Left colon (tissue), 2 donors: ENCODE measurements around the gene PHF21A. TPM values are rescaled to one million over a fixed set of nuclear protein-coding genes. Genes with fewer than 3 reads are reported as not detected.
"Not testable (repeated sequence)": the region's sequence is repeated elsewhere in the genome, so short reads cannot be mapped to it uniquely, and the experiment has no call there.

ENCODE experiments used
- ATAC-seq: fragments of 200-7000 bp; cut with Tn5 transposase; one replicate; pipeline ENCODE4 v1.9.1; 2020; ENCODE audit warnings: mild to moderate bottlenecking, moderate library complexity
- DNase-seq, 2 donors: peaks; one replicate each; pipeline ENCODE4 v3.0.0-alpha.2; 2020
- intact Hi-C, 2 donors: fragments of 100-400 bp; cut with DNase I in 1 of 2; cut with micrococcal nuclease in 1 of 2; formaldehyde crosslinking; loops; one replicate each; pipeline versions ENCODE4 v1.11.2 to v1.14.0; 2022; cut with DNase I, micrococcal nuclease
- total RNA-seq, 2 donors: library from RNA; stranded (reverse); fragmentation: NEBNext Ultra II Directional; extraction: Animal tissue kit (Norgen Biotek cat#: 25700); gene quantifications; one replicate each; pipeline ENCODE4 v1.2.1, GENCODE V29; 2021
- donor health status: DM: no; HTN: no; CAD: no.
- donor health status: DM: yes; HTN: yes; CAD: no.

The PHF21A gene
- total RNA-seq, 2 donors from 2014 or later = 19.9 to 24.5 TPM

DNA sequence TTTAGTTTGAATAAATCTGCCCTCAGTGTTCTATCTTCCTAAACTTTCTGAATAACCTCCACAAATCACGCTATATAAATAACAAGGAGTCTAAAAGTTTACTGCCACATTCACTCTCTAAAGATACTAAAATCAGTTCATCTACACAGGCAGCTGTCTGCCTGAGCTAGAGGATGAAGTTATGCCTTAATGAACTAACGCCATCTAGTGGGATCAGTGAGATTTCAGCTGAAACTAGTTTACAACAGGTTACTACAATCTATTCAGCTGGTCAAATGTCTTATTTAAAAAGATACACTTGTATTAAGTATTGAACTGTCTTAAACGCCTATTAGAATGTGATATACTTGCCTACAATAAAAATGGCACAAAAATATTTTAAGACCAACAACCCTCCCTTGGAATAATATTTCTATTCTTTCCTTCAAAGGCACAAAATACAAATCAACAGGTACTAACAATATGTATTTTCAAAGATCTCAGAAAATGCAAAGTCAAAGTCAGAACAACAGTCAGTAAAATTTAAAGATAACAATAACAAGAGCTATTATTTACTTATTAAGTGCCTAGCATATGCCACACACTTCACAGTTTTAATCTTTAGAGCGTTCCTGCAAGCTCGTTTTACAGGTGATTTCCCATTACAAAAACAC, 114.7 kb downstream of the PHF21A start:
- intact Hi-C loops = loop anchor here in 1 of 2 donors (2.0 kb wide), 1 partner anchor 42 kb away; no protein-coding TSS in a partner anchor
- ATAC-seq (peak; percentile 89), DNase-seq (no peak)

DNA sequence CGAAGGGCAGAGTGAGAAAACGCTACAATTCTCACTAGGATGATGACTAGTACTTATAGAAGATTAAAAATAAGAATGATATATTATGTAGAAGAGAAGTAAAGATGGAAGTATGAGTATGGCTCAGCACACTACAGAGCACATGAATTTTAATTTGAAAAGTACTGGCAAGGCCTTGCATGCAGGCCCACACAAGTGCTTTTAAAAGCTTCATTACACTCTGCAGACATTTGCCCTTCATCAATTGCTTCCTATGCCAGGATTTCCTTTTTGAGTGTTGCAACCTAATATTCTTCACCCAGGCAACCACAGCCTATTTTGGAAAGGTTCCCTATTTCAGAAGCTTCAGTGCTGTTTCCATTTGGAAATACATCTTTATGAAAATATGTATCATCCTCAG, 117.7 kb downstream of the PHF21A start:
- DNase-seq (no peak), ATAC-seq (no peak)
- intact Hi-C loops = no loop called here

DNA sequence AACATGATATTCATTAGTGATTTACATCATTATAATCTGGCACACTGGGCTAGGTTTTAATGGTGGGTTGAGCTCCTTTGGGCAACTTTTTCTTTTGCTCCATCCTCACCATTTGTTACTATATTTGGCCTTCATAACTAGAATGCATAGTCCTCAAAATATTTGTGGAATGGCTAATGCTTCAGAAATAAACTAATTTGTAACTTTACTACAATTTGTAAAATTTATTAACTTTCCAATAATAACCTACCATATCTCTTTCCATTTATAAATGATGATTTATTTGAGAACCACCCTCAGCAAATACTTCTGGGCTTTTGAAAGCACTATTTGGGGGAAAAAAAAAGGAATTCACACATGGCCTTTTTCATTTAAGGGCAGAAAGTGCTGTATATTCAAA, 119.1 kb downstream of the PHF21A start:
- ATAC-seq (no peak), DNase-seq (no peak)
- intact Hi-C loops = no loop called here

DNA sequence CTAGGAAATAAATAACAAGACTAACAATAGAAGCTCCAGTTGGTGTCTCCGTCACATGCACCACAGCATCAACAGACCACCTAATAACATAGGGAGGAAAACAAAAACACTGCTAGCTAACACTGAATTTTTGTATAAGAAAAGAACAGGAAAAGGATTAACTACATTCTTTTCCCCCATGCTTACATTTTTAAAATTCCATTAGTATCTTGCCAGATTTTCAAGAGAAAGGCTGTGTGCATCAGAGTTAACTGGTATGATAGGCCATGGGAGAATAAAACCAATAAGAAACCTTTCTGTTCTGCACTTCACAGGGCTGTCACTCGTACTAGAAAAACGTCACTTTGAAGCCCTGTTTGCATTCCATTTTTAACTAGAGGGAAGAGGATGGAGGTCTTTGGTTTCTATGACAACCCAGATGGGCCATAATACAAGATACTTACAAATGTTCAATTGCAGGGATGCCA, 119.8 kb downstream of the PHF21A start:
- intact Hi-C loops = no loop called here
- ATAC-seq = no peak
- DNase-seq = no peak

DNA sequence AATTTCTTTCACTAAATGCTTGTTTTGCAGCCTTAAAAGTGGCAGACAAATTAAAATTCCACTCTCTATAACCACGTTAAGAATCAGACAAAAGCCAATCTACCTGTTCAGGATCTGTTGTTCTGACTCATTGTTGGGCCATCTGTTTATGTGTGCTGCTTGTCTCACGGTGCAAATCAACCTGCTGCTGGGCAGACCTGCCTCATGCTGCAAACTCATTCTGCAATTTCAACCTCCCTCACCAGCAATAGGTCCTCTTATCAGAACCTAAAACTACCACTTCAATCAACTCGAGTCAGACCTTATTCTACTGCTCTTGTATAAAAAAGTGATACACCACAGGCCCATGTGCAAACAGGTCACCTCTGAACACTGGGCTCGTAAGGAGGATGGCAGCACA, 123.7 kb downstream of the PHF21A start:
- intact Hi-C loops = no loop called here
- ATAC-seq (no peak), DNase-seq (no peak)

DNA sequence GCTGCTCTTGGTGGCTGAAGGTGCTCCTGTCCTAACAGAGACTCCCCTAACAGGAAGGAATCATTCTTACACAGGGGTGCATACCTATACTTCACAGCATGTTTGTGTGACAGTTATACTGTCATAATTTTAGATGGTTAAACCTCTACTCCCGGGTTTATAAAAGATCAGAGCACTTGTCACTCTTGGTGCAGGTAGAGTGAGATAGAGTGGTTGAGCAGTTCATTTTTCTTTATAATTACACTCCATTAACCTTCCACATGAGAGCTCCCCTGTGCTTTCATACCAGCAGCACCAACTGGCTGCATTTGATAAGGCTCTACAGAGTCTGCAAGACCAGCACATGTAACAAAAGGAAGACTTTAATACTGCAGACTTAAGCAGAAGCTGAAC, 125.9 kb downstream of the PHF21A start:
- intact Hi-C loops = no loop called here
- ATAC-seq (no peak), DNase-seq (no peak)

DNA sequence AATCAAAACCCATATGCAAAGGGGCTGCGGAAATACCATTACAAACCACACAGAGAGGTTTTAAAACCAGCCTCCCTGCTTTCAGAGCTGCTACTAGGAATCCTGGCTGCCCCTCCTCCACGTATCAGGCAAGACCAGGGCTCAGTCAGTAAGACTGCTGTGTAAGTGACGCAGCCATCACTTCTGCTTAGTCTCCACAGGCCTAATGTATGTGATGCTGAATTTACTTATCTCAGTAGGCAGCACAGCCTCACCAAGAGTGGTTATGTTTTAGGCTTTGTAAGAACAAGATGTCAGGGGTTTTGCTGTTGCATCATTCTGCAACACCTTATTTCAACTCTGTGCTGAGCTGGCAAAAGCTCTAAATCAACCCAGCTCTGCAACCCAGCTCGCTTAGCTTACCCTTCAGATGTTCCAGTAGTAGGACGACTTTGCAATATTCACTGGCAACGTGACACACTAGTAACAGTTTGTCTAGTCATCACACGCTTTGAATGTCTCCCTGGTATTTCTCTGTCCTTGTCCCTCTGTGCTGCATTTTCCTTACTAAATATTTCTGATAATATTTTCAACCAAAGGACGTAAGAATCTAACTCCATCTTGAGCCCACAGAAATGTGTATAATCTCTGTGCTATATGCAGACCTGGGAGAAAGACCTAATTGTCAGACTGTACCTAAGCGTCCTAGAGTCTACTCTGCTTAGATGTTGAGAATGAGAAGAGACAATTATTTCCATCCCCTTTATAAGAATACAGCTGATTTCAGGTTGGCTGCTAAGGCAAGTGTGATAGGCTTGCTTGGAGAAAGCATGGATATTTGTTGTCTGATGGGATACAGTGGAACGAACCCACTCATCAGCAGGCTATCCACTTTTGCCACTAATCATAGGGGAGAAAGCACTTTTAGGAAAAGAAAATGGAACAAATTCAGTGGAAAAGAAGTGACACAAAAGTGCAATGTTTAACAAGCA, 126.6 kb downstream of the PHF21A start:
- DNase-seq = no peak
- ATAC-seq = no peak
- intact Hi-C loops = no loop called here

DNA sequence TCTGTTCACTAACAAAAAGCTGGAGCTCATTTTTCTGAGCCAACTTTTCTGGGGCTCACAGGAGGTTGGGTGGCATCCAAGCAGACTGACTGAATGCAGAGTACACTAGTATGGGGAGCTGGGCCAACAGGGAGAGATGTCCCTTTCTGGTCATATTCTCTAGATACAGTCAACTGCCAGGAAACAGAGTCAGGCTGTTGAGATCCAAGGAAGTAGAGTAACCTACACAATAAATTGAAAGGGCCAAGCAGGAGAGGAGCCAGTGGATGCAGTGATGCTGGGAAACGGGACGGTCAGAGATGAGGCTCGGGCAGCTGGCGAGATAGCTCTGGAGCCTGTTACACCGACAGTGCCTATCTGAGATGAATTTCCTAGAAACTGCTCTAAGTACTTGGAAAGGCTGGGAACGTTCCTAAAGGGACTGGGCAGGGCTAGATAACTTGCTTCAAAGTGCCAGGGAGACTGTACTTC, 127.7 kb downstream of the PHF21A start:
- intact Hi-C loops = no loop called here
- ATAC-seq (no peak), DNase-seq (peak; percentile 16 to 36)

DNA sequence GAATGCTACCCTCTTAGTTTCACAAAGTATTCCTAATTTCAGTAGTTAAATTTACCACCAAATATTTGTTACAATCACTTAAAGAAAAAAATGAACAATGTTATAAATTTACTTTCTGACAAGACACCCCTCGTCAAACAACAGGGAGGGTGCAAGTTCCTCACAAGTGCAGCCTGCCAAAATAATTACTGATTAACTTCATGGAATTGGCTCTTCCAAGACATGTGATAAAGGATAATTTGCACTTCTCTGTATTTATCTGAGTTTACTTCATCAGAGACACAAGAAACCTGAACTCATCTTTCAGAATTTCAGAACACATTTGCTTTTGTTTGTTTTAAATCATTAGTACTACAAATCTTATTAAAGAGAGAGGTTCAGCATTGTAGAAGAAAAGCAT, 132.3 kb downstream of the PHF21A start:
- intact Hi-C loops = no loop called here
- ATAC-seq (no peak), DNase-seq (no peak)

DNA sequence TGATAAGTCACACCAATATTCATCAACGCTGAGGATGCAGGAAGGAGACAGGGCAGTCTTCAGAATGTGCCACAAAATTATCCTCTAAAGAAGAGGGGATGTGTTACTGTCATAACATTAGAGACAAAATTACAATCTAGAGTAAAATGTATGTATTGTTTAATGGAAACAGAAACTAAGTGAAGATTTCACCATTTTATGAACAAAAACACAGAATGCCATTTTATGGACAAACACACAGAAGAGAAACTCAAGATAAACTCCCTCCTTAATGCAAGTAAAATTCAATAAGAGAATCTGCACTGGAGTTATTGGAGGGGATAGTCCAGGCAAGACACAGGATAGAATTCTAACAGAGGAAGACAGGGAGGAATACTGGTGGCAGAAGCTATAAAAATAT, 136.0 kb downstream of the PHF21A start:
- ATAC-seq (no peak), DNase-seq (no peak)
- intact Hi-C loops = no loop called here

DNA sequence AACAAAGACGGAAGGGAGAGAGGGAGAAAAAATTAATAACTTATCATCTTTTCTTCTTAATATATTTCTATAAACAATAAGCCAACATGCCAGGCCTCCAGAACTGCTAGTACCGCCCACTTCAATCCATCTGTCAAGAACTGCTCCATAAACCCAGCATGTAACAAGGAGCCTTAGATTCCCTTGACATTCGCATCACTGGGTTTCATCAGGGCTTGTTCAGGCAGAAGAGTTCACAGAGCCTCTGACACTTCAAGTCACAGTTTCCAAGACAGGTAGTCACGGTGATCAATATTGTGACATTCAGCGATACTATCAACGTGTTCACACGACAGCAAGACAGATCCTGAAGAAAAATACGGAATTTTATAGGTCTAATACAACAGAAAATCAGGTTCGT, 137.1 kb downstream of the PHF21A start:
- ATAC-seq = no peak

DNA sequence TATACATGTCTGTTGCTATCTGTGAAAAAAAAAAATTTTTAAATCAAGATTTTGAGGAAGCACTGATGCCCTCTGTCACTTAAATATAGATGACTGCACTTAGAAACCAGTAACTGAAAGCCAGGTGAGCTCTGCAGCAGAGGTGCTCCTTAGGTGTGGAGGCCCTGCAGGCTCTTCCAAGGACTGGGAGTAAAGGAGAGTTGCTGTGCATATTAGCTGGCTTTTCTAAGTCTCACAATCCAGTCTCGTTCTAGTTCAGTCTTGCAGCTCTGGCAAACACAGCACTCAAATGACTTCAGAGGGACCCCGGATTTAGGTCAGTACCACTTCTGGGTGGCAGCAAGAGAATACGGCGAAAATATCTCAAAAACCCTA, 137.8 kb downstream of the PHF21A start:
- intact Hi-C loops = no loop called here
- no peak for ATAC-seq
- DNase-seq = no peak

More for the DNA sequence above, 137.1 kb downstream of the PHF21A start:
- intact Hi-C loops = no loop called here
- no peak for DNase-seq

DNA sequence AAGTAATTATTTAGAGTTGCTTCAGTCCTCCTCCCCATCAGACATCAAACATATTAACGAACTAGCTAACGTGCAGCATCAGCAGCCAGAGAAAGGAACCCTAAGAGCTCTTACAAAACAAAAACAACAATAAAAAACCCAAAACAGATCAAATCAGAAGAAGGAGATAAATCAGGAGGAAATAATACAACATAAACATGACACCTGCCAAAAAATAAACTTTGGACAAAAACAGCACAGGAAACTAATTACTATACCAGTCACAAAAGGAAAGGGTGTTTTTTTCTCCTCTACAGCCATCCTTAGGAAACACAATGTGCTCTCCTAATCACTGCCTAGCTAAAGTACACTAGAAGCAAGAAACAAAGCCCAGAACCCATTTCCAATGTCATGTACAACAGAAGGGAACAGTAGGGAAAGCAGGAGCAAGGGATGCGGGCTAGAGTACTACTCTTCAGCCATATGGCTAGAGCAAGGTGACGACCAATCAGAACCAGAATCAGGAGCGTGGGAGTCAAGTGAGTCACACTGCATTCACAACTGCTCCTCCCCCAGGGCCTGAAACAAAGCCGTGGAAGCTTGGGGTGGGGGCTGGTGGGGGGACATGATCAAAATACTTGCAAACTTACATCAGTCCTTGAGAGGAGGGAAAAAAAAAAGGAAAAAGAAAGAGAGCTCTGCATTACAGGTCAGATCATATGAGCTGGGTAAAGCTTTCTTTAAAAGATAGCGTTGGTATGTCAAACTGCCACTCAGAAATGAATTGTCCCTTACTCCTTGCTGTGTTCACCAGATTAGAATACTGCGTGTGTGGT, 138.4 kb downstream of the PHF21A start:
- intact Hi-C loops = no loop called here
- DNase-seq = no peak
- no peak for ATAC-seq

DNA sequence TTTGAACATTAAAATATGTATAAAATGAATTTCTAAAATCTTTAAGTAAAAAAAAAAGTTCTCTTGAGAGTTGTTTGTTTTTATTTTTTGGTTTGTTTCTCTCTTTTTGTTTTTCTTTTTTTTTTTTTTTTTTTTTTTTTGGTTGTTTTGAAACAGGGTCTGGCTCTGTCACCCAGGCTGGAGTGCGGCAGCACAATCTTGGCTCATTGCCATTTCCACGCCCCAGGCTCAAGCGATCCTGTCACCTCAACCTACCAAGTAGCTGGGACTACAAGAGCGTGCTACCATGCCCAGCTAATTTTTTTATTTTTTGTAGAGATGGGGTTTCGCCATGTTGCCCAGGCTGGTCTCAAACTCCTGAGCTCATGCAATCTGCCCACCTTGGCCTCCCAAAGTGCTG, 139.4 kb downstream of the PHF21A start:
- ATAC-seq (peak; percentile 46), DNase-seq (peak in 1 of 2 donors; percentile 20)
- intact Hi-C loops = not testable (repeated sequence)

DNA sequence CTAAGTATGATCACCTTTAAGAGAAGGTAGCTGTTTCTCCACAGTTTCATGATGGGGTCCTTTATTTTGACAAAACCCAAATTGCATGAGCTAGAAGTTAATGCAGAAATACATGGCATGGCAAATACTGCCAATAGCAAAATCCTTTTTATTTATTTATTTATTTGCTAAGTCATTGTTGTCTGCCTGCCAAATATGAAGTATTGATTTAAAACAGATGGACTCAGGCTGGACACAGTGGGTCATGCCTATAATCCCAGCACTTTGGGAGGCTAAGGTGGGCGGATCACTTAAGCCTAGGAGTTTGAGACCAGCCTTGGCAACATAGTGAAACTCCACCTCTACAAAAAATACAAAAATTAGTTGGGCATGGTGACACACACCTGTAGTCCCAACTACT, 146.4 kb downstream of the PHF21A start:
- ATAC-seq (no peak), DNase-seq (no peak)
- intact Hi-C loops = no loop called here

DNA sequence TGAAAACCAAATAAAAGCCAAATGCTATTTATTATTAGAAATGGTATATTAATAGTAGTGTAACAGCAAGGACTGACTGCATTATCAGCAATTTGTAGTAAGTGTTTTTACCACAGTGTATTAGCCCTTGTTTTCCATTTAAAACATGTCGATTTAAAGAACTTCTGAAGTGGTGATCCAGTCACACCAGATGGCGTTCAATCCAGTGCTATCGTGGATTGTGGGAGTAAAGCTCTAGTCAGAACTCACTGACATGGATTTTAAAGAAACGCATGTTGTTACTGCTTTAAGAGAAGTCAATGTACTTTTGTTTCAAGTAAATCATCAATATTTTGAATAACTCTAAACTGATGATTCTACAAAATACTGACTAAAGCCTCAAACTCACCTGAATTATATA, 147.7 kb downstream of the PHF21A start:
- no peak for DNase-seq
- intact Hi-C loops = no loop called here
- ATAC-seq = no peak

DNA sequence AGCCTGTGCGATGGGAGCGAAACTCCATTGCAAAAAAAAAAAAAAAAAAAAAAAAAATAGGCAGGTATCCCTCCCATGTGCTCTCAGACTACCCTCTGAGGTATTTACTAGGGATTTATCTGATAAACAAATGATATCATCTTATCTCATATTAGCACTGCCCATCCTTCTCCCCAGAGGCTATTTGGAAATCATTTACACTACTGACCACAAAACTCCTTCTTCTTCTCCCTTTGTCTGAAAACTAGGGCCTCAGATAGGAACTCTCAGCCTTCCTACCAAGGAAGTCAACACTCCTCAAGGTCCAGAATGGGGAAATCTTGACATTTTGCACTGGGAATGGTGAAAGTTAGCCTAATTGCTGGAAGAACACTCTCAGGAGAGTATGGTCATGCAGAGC, 152.4 kb downstream of the PHF21A start:
- intact Hi-C loops = no loop called here
- no peak for ATAC-seq
- DNase-seq = no peak

DNA sequence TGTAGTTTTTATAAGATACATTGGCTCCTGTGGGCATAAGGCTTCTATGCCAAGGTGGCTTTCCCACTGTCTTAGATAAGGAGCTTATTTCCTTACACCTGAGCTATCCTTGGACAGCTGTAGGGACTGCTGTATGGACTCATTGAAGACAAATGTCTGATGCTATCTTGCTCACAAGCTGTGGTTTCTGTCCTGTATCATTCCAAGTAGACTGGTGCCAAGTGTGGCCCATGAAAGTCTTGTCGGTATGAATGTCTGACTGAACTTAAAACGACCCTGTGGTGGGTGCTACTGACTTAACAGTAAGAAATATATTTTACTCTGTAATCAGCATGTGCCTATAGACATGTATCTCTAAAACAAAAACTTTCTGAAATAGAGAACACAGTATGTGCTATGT, 153.7 kb downstream of the PHF21A start:
- DNase-seq (no peak), ATAC-seq (no peak)
- intact Hi-C loops = no loop called here

DNA sequence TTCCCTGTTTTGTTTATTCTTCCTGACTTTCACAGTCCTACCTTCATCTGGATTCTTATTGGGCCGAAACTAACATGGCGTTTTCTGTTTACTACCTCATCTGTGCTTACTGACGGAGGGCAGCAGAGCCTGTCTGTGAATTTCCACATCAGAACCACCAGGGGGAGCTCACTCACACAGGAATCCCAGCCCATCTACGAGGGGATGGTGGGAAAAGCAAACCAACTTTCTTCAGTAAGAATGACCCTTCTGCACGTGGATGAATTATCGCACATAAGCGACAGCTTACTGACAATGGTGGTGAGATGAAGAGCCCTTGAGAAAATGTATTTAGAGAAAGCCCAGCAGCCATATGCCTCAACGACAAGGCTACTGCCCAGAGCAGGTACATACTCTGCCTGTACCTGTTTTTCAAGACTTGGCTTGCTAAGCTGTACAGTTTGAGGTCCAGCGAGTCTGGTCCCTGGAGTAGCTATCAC, 156.3 kb downstream of the PHF21A start:
- intact Hi-C loops = loop anchor here in 1 of 2 donors (2.0 kb wide), 1 partner anchor 42 kb away; no protein-coding TSS in a partner anchor
- DNase-seq (peak; percentile 42 to 45), ATAC-seq (peak; percentile 87)
